Left renal cortex interstitium (tissue), 4 donors: Measurements from ENCODE around the gene VSIG10L. TPM values are rescaled to one million over a fixed set of nuclear protein-coding genes. Genes with fewer than 3 reads are reported as not detected.
A peak's percentile ranks its signal among the peaks of the same experiment; 100 is the strongest.

Experiments
- DNase-seq, 4 donors: peaks; one replicate each; pipeline ENCODE4 v3.0.0-alpha.2; 2013; ENCODE audit warnings: low read depth in 4 of 4, low spot score in 2 of 4, missing footprints in 1 of 4
- polyA plus RNA-seq, 4 donors: library from polyadenylated mRNA; unstranded; fragments of 120-200 nt; gene quantifications; one replicate each; pipeline ENCODE4 v1.2.1, GENCODE V29; 2013; ENCODE audit not compliant: insufficient read length in 4 of 4

VSIG10L gene
- polyA plus RNA-seq, 4 donors = 4.2 to 5.6 (median 4.6) TPM

- DNase-seq = peak in 3 of 4 donors; percentile 59 to 88 (median 82)
Measured at GRCh38 chr19:51339687-51340656, 2.0 kb downstream of the VSIG10L start.

DNA sequence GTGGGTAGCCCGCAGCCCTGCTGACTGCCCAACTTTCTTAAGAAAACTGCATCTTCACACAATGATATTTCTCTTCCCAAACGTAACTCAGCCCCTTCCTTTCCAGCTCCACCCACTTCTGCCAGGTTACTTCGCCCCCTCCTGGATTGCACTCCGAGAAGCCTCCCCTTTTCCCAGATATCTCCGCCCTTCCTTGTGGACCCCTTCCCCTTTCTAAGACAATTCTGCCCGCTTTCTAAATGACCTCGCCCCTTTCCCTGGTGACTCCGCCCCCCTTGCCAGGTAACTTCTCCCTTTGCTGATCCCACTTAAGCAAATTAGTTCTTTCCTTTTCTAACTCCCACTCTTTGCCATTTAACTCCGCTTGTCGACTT is 2.6 kb downstream of the VSIG10L start:
- no peak for DNase-seq

DNA sequence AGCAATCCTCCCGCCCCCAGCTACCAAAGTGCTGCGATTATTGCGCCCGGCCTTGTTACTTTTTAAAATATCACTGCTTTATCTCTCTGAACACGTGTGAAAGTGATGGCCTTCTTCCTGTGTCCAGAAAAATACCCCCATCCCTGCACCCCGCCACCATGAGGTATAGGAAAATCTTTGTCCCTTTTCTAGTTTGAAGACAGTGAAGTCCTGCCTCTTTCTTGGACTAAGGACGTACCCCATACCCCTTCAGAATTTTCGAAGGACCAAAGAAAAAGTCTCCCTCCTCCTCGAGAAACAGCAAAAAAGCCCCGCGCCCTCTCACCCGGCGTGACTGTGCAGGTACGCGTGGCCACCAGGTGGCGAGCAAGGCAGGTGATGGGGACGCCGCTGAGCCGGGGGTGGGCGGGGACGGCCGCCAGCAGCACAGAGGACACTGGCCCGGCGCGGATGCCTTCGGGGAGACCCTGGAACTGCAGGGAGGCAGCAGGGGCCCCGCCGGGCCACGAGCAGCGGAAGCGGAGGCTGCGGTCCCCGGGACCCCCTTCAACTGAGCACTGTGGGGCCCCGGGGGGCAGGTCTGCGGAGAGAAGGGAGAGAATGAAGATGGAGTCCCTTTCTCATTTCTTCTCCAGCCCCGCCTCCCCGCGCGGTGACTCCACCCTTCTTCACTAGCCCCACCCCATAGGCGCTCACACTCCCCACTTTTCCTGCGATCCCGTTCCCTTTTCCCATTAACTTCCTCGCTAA is 3.2 kb downstream of the VSIG10L start:
- peak in 2 of 4 donors; percentile 73 to 74 for DNase-seq

DNA sequence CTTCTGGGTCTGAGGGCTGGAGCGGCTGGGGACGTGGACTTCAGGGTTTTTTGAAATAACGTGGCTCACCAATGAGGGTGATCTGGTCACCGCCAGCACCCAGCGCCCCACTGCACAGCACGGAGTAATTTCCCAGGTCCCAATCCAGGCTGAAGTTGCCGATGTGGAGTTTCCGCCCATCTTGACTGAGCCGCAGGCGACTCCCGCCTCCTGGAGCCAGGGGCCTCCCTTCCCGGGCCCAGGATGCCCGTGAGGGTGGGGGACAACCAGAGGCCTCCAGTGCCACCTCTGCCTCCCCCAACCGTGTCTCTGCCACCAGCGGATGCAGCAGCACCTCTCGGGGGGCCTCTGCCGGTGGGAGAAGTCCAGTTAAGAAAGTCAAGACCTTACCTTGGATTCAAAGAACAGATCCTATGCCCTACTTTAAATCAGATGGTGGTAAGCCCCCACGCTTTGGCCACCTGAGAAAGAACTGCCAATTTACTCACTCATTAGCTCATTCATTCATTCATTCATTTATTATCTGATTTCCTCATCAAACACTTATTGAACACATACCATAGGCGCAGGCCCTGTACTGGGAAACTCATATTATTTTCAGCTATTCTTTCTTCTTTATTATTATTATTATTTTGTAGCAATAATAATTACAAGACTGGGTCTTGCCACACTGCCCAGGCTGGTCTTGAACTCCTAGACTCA is 3.9 kb downstream of the VSIG10L start:
- DNase-seq = no peak

DNA sequence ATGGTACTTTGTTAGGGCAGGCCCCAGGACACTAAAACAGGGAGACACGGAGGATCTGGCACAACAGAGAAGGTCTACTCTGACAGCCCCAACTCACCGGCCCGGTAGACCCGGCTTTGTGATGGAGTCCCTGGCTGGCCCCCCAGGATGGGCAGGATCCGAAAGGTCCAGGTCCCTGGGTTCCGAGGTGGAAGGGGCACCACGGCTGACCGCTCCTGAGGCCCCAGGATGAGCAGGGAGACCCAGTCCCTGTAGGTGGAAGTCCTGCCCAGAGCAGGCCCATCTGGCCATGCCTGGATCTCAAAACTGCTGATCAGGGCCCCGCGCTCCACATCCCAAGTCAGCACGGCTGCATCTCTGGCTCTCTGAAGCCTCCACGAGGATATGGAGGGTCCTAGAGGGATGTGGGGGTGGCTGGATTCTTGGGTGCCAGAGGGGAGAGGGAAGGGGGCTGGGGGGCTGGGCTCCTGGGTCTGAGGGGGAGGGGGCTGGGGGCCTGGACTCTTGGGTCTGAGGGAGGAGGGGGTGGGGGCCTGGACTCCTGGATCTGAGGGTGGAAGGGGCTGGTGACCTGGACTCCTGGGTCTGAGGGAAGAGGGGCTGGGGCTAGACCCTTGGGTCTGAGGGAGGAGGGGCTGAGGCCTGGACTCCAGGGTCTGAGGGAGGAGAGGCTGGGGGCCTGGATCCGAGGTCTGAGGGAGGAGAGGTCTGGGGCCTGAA is 4.6 kb downstream of the VSIG10L start:
- DNase-seq = no peak

DNA sequence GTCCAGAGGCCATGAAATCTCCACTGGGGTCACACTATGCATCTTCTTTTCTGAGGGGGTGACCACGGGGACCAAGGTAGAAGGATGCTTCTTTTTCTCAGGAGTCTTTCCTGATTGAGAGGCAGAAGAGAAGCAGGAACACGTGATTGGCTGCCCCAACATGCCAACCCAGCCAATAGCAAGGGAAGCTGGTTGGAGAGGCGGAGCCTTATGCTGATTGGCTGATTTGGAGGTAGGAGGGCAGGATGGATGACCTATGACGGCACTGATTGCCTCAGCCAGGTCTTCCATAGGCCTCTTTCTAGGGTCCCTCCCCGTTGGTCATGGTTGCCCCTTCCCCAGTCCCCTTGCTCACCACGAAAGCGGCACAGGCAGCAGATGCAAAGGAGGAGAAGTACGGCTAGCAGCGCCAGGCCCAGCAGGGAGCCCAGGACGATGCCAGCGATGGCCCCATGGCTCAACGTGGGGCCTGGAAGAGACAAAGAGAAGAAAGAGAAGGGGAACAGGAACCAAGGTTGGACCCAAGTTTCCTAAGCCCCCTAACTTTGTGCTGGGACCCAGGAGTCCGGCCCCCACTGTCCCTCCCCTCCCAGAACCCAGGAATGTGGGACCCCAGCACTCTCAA is 8.0 kb downstream of the VSIG10L start:
- DNase-seq = no peak

DNA sequence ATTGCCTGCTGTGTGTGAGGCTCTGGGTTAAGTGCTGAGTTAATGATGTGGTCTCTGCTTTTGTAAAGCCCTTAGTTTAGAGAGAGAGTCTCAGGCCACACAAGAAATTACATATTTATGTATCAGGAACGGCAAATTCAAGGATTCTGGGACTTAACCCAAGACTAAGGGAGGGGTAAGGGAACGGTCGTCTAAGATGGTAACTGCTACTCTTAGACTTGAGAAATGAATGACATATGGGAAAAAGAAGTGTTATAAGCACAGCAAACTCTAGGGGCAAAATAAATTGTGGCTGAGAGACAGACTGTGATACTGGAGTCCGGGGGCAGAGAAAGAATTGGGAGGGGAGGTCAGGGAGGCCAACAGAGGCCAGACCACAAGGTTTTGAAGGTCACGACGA is 10.2 kb downstream of the VSIG10L start:
- DNase-seq = no peak

GRCh38 chr19:51331193-51331592 is 10.7 kb downstream of the VSIG10L start:
- DNase-seq = no peak

- no peak for DNase-seq
Measured at GRCh38 chr19:51330366-51330765, 11.6 kb downstream of the VSIG10L start.

GRCh38 chr19:51329411-51329810 is 12.5 kb downstream of the VSIG10L start:
- no peak for DNase-seq

GRCh38 chr19:51327066-51328001 is 14.6 kb downstream of the VSIG10L start:
- no peak for DNase-seq

GRCh38 chr19:51326216-51327065 is 15.5 kb downstream of the VSIG10L start:
- DNase-seq = no peak

DNA sequence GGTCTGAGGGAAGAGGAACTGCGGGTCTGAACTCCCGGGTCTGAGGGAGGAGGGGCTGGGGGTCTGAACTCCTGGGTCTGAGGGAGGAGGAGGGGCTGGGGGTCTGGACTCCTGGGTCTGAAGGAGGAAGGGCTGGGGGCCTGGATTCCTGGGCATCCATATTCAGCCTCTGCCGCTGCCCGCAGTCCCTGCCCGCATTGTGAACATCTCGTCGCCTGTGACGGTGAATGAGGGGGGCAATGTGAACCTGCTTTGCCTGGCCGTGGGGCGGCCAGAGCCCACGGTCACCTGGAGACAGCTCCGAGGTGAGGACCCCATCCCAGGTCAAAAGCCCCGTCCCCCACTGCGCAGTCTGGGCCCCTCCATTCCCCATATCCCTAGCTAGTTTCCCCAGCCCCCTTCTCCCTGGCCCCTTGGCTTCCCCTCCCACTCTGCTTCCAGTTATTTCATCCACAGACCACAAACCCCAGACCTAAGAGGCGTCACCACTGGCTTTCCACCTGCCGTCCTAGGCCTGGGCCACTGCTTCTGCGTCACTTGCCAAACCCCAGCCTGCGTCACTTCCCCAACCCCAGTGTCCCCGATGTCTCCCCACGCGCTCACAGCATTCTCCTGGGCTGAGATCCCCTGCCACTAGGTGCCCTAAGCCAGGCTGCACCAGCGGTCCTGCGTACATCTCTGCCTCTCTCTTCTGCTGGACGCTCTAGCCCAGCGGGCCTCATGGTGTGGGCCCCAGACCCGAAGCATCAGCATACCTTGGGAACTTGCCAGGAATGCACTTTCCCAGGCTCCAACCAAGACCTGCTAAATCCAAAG is 16.6 kb downstream of the VSIG10L start:
- DNase-seq = no peak

DNA sequence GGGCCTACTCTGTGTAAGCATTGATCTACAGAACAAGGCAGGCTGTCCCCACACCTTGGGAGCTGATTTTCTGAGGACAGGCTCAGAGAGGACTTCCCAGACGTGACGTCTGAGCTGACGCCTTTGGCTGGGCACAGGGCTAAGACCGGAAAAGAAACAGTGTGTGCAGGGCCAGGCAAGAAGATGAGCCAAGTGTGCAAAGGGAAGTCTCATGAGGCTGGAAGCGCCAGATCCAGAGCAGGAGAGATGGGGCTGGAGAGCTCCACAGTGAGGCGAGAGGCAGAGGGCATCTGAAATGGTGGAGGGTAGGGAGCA is 17.8 kb downstream of the VSIG10L start:
- no peak for DNase-seq

DNA sequence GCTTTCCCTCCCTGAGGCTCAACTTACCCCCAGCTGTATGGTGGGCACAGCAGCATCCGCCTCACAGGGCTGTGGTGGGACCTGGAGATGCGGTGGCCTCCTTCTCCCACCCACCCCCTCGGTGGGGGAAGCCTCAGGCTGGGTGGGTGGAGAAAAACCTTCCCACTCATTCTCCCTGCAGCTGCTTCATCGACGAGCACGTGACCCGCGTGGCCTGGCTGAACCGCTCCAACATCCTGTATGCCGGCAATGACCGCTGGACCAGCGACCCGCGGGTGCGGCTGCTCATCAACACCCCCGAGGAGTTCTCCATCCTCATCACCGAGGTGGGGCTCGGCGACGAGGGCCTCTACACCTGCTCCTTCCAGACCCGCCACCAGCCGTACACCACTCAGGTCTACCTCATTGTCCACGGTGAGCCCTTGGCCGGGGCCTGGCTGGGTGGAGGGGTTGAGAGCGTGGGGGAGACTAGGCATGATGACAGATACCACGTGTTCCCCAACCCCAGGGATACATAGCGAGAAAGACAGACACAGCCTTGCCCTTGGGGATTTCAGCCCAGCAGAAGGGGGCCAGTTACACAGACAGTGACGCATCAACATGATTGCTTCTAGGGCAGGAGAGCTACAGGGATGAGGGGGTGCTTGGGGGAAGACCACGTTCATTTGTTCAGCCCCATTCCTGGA is 18.3 kb downstream of the VSIG10L start:
- no peak for DNase-seq

DNA sequence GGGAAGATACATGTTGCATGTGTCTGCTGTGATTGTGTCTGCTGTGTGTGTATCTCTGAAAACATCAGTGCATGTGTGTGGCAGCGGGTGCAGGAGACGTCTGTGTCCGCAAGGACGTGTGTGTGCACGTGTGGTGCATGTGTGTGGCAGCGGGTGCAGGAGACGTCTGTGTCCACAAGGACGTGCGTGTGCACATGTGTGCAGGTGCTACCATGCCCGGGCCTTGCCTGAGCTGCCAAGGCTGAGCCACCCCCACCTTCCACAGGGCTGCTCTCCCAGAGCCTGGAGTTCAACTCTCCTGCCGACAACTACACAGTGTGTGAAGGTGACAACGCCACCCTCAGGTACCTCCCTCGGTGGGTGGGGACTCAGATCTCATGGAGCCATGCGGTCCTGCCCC is 20.1 kb downstream of the VSIG10L start:
- DNase-seq = no peak

GRCh38 chr19:51320280-51320657 is 21.7 kb downstream of the VSIG10L start:
- no peak for DNase-seq
